NCI-H1092 treated with DMSO at 0.1 percent for 48 hours (cell line): Measurements from ENCODE around the gene PRDM16.

Experiments used
- DNase-seq: peaks from one replicate; lab custom pipeline; 2025; lab: John Stamatoyannopoulos, UW

Gene PRDM16

DNA sequence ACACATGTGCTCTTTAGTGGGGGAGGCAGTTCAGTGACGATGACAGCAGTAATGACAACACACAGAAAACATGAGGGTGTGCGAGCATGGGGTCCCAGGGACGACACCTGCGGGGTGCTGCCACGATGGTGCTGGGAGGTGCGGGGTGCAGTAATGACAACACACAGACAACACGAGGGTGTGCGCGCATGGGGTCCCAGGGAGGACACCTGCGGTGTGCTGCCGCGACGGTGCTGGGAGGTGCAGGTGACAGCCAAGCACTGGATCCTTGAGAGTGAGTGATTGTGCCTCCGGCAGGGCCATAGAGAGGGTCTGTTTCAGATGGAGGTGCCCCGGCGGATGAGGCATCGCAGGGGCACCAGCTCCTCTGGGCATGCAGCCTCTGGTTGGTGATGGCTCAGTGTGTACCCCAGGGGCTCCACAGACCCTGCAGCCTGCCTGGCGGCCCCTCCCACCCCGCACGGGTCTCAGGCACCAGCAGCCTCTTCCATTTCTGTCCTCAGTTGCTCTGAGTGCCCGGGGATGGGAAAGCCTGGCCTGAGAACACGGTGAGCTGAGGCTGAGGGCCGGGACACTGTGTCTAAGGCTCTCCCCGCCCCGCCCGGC lies 193.8 kb downstream of the PRDM16 start:
- DNase-seq: no peak

DNA sequence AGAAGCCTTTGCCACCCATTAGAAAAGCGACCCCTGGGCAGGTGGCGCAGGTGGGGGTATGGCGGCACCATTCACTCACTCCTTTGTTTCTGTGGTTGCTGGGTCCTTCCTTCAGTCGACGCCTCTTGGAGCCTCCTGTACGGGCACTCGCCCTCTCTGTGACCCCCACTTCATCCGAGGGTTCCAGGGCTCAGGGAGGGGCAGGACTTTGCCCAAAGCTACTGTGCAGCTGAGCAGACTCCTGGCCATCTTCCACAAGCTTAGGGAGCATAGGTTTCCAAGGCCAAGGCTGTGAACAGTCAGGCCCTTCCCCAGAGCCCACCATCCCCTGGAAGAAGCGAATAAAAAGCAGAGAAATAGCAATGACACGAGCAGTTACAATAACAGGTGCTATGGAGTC lies 194.8 kb downstream of the PRDM16 start:
- no peak for DNase-seq

DNA sequence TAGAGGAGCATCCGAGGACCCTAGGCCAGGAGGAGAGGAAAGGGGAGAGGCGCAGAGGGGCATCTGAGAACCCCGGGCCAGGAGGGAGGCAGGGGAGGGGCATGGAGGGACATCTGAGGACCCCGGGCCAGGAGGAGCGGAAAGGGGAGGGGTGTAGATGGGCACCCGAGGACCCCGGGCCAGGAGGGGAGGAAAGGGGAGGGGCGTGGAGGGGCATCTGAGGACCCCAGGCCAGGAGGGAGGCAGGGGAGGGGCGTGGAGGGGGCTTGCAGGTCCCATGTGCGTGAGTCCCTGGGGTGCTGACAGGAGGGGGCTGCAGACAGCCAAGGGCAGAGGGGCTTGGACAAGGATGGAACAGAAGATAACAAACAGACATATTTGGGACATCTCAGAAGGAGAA lies 195.5 kb downstream of the PRDM16 start:
- no peak for DNase-seq

DNA sequence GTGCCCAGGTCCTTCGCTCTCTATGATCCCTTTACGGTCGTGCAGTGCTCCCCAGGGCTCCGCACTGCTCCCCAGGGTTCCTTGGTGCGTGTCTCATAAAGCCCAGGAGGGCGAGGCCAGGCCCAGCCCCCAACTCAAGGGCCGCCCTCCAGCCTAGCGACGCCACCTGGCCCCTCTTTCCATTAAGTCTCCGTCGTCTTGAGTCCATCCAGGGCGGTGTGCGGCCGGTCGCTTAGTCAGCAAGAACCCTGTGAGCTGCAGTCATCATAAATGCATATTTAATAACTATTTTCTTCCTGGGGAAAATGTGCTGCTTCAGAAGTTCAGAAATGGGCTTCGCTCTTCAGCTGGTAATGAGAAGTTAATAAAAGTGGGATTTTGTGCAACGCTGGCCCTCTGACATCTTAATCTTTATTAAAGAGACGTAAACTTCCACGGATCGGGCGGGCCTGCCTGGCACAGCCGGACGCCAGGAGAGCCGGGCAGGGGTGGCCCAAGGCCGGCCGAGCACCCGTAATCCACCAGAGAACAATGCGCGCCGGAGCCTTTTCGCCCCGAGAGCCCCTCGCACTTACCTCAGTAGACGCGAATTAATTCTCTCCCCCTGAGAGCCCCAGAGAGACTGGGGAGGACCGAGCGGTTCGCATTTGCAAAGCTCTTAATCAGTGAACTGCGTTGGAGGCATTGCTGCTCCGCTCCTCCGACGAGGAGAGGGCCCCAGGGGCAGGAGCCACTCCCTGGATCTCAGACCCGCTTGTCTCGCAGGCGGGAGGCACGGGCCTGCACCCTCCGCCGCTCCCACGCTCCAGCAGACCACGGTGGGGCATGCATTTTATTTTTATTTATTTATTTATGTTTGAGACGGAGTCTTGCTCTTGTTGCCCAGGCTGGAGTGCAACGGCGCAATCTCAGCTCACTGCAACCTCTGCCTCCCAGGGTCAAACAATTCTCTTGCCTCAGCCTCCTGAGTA lies 197.1 kb downstream of the PRDM16 start:
- no peak for DNase-seq

DNA sequence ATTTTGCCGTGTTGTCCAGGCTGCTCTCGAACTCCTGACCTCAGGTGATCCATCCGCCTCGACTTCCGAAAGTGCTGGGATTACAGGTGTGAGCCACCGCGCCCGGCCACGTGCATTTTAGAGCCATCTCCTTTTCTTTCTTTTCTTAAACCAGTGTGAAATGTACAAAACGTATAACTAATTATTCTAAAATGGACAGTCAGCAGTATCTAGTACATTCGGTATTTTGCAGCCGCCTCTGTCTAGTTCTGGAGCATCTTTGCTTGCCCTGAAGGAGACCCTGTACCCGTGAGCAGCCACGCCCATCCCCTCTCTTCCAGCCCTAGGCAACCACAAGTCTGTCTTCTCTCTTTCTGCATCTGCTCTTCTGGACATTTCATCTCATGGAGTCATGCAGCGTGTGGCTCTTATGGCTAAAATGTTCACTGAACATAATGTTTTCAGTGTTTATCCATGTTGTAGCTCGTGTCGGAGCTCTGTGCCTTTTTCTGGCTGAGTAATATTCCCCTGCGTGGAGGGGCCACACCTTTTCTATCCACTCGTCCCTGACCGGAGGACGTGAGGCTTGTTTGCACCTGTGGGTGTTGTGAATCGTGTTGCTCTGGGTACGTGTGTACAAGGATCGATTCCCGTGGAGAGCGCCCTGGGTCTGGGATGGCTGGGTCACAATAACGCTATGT lies 198.0 kb downstream of the PRDM16 start:
- no peak for DNase-seq

DNA sequence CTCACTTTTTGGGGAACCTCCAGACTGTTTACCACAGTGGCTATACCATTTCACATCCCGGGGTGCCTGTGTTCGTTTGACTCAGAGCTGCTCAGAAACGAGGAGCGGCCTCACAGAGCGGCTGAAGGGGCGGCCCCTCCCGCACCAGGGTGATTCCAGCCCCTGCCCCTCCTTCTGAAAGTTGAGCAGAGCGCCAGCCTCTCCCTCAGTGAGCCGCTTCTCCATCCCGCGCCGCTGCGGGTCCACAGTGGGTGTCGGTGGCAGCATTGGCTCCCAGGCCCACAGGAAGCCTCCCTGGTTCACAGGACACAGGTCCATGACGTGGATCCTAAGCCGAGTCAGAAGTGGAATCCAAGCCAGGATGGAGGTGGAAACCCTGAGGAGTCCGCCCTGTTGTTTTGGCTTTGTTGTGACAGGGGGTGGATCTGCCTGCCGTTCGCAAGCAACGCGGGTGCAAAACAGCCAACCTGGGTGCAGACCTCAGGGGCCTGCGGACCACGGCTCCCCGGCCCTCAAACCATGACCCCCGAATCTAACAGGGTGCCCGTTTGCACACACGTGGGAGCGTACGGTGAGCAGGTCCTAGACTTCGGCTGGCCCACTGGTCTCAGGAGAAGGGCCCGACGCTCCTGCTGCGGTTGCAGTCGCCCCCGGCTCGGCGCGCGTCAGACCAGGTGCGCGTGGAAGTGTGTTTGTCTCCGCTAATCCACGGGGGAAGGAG lies 198.7 kb downstream of the PRDM16 start:
- no peak for DNase-seq

DNA sequence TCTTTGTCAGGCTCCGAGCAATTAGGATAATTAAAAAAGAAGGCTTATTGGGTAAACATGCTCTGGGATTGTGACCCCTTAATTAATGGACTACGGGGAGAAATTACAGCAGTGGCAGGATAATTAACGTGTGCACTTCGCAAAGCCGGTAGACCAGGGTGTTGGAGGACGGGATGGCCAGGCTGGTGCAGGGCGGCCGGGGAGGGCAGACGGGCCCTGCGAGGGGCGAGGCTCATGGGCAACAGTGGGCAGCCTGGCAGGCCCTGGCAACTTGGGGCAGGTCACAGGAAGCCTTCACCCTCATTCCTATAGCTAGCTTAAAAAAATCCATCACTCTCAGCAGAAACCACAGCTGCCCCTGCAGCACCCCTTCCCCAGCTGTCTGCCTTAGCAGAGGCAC lies 199.3 kb downstream of the PRDM16 start:
- no peak for DNase-seq

DNA sequence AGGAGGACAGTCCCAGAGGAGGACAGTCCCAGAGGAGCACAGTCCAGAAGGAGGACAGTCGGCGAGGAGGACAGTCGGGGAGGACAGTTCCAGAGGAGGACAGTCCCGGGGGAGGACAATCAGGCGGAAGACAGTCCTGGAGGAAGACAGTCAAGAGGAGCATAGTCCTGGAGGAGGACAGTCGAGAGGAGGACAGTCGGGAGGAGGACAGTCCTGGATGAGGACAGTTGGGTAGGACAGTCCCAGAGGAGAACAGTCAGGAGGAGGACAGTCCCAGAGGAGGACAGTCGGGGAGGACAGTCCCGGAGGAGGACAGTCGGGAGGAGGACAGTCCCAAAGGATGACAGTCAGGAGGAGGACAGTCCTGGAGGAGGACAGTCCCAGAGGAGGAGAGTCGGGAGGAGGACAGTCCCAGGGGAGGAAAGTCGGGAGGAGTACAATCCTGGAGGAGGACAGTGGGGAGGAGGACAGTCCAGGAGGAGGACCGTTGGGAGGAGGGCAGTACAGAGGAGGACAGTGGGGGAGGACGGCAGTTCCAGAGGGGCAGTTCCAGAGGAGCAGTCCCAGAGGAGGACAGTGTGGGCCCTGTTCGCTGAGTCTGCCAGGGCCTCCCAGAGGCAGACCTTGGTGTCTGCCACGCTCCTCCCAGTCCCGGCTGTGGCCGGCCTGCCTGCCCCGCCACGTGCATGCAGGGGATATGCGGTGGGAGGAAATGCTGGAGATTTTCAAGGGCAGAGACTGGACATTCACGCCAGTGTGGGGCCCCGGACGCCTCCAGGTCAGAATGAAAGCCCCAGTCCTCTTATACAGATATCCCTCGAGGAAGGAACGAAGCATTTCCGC lies 201.6 kb downstream of the PRDM16 start:
- no peak for DNase-seq

DNA sequence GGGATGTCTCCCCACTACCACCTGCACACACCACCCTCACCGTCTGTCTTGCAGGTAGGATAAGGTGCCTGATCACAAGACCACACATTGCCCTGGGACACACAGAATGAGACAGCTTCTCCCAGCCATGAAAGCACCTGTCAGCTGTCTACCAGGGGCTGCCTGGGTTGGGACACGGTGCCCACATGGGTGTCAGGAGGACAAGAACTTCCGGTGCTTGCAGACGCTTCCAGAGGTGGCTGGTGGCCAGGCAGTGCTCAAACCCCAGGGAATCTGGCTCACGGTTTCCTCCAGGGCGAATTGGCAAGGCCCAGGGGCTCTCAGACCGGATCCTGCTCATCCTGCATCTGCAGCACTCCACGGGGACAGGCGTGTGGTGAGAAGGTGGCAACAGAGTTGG lies 202.9 kb downstream of the PRDM16 start:
- peak; percentile 54 for DNase-seq

DNA sequence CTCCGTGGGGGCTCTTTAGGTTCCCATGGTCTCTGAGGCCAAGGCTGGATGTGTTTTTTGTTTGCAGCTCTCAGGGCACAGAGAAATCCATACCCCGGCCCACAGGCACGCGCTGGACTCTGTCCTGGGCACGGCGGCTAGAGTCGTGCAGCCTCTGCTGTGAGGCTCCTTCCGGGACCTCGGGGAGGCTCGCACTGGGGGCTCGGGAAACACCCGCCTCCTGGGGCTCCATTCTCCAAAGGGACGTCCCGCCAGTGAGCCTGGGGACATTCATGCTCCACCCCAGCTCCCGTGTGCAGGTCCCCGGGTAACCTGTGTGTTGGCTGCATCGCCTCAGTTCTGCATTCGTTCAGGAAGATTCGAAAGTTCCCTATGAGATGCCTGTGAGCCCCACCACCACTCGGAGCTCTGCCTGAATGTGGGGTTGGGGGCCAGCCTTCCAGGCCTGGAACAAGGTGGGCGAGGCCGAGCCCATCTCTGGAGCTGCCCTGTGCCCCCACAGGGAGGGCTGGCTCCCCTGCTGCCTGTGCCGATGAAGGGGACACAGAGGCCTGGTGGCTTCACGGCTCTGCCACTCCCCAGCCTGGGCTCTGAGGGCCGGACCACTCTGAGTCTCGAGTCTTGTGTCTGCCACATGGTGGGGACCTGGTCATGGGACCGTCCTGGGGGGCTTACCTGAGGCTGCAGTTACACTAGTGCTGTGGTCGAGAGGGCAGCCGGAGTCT lies 203.5 kb downstream of the PRDM16 start:
- no peak for DNase-seq

DNA sequence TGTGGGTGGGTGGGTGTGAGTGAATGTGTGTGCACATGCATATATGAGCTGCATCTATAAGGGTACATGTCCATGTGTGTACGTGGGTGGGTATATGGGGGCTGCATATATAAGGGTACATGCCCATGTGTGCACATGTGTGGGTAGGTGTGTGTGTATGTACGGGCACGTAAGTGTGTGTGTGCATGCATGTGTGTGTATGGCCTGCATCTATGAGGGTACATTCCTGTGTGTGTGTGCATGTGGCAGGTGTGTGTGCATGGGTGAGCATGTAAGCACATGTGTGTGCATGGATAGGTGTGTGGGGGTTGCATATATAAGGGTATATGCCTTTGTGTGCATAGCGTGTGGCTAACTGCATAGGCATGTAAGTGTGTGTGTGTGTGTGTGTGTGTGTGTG lies 204.4 kb downstream of the PRDM16 start:
- no peak for DNase-seq

DNA sequence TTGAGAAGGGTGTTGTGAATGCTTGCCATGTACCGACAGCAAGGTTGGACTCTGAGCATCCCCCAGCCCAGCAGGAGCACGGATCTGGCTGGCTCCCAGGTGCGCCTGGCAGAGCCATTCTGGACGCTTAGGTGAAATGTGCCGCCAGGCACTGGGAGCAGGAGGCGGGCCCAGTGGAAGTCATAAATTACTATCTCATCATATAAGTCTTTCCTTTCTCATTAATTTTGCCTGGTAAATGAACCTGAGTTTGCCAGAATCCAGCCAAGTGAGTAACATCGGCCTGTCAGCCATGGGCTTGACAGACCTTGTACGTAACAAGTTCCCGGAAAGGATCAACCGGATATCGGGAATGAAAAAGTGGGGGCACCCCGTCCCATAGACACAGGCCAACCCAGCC lies 206.0 kb downstream of the PRDM16 start:
- peak; percentile 27 for DNase-seq

DNA sequence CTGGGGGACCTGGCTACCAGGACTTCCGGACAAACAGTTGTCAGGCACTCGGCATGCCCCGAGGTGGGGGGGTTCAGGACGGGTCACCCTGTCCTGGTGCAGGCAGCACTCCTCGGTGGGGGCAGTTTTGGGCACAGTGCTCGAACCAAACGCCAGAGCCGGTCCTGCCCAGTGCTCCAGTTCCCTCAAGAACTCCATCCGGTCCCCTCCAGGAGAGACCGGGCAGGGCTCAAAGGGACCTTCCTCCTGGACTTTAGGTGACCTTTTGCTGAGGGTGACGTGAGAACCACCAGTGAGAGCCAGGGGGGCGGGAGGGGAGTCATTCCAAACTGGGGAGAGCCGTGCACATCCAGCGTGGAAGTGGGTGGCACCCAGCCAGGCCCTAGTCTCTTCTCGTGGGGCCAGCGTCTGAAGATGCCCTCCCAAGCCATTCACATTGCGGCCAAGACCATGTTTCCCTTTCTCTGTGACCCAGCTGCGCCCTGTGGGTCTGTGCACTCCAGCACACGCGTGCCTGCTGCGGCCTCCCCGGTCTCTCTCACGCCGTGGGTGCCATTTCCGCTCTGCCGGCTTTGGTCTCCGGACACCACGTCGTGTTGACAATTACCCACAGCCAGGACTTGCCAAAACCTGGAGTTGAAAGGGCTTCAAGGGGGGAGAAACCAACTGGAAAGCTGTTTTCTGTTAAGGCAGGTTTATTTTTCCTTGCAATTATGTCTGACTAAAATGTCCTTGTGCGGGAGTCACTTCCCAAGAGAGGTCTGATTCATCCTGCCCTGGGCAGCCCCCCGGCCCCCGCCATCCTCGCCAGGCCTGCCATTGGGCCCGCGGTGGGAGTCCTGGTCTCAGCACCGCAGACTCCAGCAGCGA lies 206.7 kb downstream of the PRDM16 start:
- no peak for DNase-seq

DNA sequence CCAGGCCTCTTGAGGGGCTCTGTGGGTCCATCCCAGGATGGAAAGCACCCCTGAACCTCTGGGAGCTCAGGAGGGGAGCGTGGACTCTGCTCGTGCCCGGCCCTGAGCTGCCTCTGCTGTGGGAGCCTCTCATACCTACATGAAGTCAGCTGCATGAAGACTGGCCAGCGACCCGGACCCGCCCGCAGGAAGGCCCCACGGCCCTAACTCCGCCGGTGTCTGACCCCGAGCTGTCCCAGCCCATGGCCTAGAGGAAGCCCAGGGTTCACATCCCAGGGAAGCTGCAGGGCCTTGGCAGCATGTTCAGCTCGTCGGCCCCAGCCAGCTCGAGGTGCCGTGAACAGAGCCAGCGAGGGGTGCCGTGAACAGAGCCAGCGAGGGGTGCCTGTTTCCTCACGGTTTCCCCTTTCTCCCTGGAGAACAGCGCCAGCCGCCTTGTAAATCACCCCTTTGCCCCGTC lies 207.4 kb downstream of the PRDM16 start:
- no peak for DNase-seq

DNA sequence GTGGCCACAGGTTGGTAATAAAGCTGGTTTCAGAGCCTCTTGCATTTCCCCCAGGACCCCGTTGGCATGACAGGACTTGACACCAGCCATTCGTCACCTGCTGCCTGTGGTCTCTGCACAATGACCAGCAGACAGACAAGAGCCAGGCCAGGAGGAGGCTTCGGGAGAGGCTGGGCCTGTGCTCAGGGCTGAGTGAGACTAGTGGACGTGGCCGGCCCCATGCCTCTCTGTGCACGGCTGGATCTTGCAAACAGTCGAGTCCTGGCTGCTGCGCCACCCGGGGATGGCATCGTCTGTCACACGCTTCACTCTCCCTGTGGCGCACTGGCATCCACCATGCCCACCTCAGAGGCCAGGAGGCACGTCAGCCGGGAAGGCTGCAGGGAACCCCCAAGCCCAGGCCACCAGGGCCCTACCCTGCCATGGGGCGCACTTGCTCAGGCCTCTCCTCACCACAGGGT lies 208.0 kb downstream of the PRDM16 start:
- DNase-seq: no peak

DNA sequence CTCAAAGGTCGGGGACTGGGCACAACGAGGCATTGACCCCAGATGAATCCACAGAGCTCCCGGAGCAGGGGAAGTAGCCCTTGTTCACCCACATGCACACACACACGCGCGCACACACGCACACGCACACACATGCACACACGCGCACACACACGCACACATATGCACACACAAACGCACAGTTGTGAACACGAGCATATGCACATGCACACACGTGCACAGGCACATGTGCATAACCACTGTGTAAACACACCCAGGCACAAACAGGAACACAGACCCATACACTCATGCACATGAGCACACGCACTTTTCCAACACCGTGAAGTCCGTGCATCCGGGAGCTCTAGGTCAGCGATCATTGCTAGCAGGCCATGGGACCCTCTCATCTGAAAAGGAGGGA lies 208.6 kb downstream of the PRDM16 start:
- DNase-seq: no peak

DNA sequence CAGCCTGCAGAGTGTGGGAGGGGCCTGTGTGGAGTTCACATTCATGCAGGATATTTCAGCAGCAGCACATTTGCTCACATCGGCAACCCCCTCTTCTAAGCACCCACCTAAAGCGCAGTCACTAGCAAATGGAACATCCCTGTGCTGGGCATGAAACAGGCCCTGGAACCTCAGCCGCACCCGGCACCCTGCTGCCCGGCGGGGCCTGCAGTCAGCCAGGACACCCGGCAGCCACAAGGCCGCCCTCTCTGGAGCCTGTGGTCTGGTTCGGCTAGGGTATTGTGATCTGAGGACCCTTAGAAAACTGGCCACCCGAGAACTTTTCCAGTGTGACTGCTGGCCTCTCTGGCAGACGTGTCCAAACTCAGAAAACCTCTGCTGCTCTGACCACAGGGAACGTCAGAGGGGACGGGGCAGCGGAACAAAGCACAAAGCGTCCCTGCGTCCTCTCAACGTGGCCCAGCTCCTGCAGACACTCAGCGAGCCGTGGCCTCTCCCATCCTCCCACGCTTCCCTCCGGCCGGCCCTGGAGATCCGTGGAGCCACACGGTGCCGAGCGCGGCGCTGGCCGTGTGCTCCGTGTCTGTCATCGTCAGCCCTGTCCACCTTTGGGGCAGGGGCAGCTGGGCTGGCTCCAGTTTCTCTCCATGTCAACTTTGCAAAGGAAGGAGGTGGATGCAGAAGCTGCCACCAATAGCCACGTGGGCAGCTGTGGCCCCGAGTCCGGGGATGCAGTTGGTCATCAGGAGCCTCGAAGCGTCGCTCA lies 209.6 kb downstream of the PRDM16 start:
- no peak for DNase-seq

DNA sequence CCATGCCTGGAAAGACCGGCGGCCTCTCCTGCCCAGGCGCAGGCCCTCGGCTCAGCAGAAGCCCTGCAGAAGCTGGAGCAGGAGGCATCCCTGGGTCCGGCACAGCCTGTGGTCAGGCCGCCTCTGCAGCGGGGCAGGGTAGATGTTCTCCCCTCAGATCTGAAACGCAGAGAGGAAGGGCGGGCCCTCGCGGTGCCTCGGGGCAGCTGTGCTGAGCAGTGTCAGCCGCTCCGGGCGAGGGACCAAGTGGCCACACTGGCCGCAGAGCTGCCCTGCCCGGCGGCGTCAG lies 210.1 kb downstream of the PRDM16 start:
- DNase-seq: no peak

DNA sequence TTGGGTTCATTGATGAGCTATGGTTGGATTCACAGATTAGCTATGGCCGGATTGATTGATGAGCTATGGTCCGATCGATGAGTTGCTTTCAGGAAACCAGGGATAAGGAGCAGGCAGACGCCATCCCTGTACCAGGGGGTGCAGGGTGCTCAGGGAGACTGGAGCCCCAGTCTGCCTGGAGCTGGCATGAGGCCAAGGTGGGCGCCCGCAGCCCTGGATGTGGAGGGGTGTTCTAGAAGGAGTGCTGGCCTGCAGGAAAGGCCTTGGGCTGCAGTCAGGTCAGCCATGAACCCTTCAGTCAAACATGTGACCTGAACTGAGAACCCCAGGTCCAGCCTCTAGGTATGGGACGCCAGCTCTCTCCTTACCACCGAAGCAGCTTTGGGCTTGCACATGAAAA lies 212.7 kb downstream of the PRDM16 start:
- DNase-seq: no peak
